Ascending aorta (tissue), 2 donors: Measurements from ENCODE around the gene TMEM219. TPM values are rescaled to one million over a fixed set of nuclear protein-coding genes. Genes with fewer than 3 reads are reported as not detected.

Experiments used
- DNase-seq, 2 donors: peaks; one replicate each; pipeline ENCODE4 v3.0.0-alpha.2; 2019; ENCODE audit warnings: low spot score in 2 of 2
- H3K27ac ChIP-seq, 2 donors: fragments of 200-600 bp; sonication (generic); one replicate each; pipeline ENCODE4 v1.5.1; 2016 to 2017; ENCODE audit warnings: mild to moderate bottlenecking in 1 of 2
- H3K27me3 ChIP-seq: fragments of 200-600 bp; sonication (generic); one replicate; pipeline ENCODE4 v1.5.1; 2017
- H3K36me3 ChIP-seq, 2 donors: fragments of 200-600 bp; sonication (generic); one replicate each; pipeline ENCODE4 v1.5.1; 2016
- H3K4me1 ChIP-seq, 2 donors: fragments of 200-600 bp; sonication (generic); one replicate each; pipeline ENCODE4 v1.5.1; 2016 to 2017; ENCODE audit warnings: mild to moderate bottlenecking in 1 of 2
- H3K4me3 ChIP-seq, 2 donors: fragments of 200-600 bp; sonication (generic); one replicate each; pipeline ENCODE4 v1.5.1; 2016 to 2017; ENCODE audit warnings: mild to moderate bottlenecking in 1 of 2
- H3K9me3 ChIP-seq, 2 donors: fragments of 200-600 bp; sonication (generic); one replicate each; pipeline ENCODE4 v1.5.1; 2016
- CTCF ChIP-seq, 3 experiments: fragments of 200-600 bp in 2 of 3; fragments of 450-650 bp in 1 of 3; sonication (generic) in 2 of 3; IDR thresholded peaks; one replicate each; pipeline ENCODE4 v1.5.1; 2016 to 2019; ENCODE audit warnings: antibody characterized with exemption in 3 of 3, mild to moderate bottlenecking in 1 of 3, moderate library complexity in 1 of 3
- intact Hi-C: fragments of 100-400 bp; cut with DNase I; formaldehyde crosslinking; loops from one replicate; pipeline ENCODE4 v1.15.1; 2023
- total RNA-seq: library from RNA; depleted of rRNA; stranded (reverse); fragments of >200 nt; gene quantifications from one replicate; pipeline ENCODE4 v1.1.0, GENCODE V29; 2016

The TMEM219 gene
- total RNA-seq, 1 donor from 2014 or later, result 49.2 TPM

GRCh38 chr16:30018731-30019158, 56.9 kb downstream of the TMEM219 start:
- Histone ChIP-seq H3K4me1 (no peaks in the 10 kb centered on the region), H3K9me3 (no peaks in the 10 kb centered on the region), H3K27me3 (no peaks in the 10 kb centered on the region), H3K4me3 (no peak overlapping the region), H3K36me3 (no peaks in the 10 kb centered on the region), H3K27ac (no peak overlapping the region)
- intact Hi-C loops, result no loop called here
- TF ChIP-seq CTCF (IDR thresholded peaks at IDR 0.05), result no peak
- DNase-seq, result no peak

Other genes starting within 250 kb of the TMEM219 start
- 0.21 TPM for gene C16orf54, start 216.1 kb upstream of the TMEM219 start, total RNA-seq
- 0.21 TPM for gene ZG16, start 183.8 kb upstream of the TMEM219 start, total RNA-seq
- 28.6 TPM for gene KIF22, start 171.3 kb upstream of the TMEM219 start, total RNA-seq
- 146 TPM for gene MAZ, start 155.6 kb upstream of the TMEM219 start, total RNA-seq
- gene PRRT2, start 149.9 kb upstream of the TMEM219 start, total RNA-seq, result 5.0 TPM
- gene PAGR1, start 145.9 kb upstream of the TMEM219 start, total RNA-seq, result 54.3 TPM
- 244 TPM for gene MVP, start 141.6 kb upstream of the TMEM219 start, total RNA-seq
- 174 TPM for gene CDIPT, start 98.9 kb upstream of the TMEM219 start, total RNA-seq
- 0.21 TPM for gene SEZ6L2, start 62.5 kb upstream of the TMEM219 start, total RNA-seq
- not detected for gene ASPHD1, start 61.6 kb upstream of the TMEM219 start, total RNA-seq
- gene KCTD13, start 35.9 kb upstream of the TMEM219 start, total RNA-seq, result 302 TPM
- gene TAOK2, start 11.8 kb downstream of the TMEM219 start, total RNA-seq, result 101 TPM
- gene HIRIP3, start 33.5 kb downstream of the TMEM219 start, total RNA-seq, result 2.0 TPM
- 44.1 TPM for gene INO80E, start 34.2 kb downstream of the TMEM219 start, total RNA-seq
- gene DOC2A, start 48.9 kb downstream of the TMEM219 start, total RNA-seq, result not detected
- not detected for gene C16orf92, start 61.1 kb downstream of the TMEM219 start, total RNA-seq
- not detected for gene TLCD3B, start 69.2 kb downstream of the TMEM219 start, total RNA-seq
- gene ALDOA, start 103.7 kb downstream of the TMEM219 start, total RNA-seq, result 1,202 TPM
- gene PPP4C, start 113.9 kb downstream of the TMEM219 start, total RNA-seq, result 50.7 TPM
- gene TBX6, start 129.8 kb downstream of the TMEM219 start, total RNA-seq, result 0.75 TPM
- 98.6 TPM for gene YPEL3, start 134.1 kb downstream of the TMEM219 start, total RNA-seq
- gene GDPD3, start 151.5 kb downstream of the TMEM219 start, total RNA-seq, result 0.53 TPM
- gene MAPK3, start 161.1 kb downstream of the TMEM219 start, total RNA-seq, result 115 TPM
- 69.4 TPM for gene CORO1A, start 221.5 kb downstream of the TMEM219 start, total RNA-seq
- 643 TPM for gene BOLA2B, start 231.6 kb downstream of the TMEM219 start, total RNA-seq
- gene SLX1A, start 231.8 kb downstream of the TMEM219 start, total RNA-seq, result 44.6 TPM
- gene SULT1A3, start 237.2 kb downstream of the TMEM219 start, total RNA-seq, result 14.8 TPM